GM19023 (cell line): ENCODE results near the gene CEACAM7.
"Not testable (repeated sequence)": the region's sequence is repeated elsewhere in the genome, so short reads cannot be mapped to it uniquely, and the experiment has no call there.

Source experiments
- ATAC-seq: cut with Tn5 transposase; IDR thresholded peaks from one replicate; pipeline ENCODE4 v1.9.1; 2021; ENCODE audit warnings: mild to moderate bottlenecking, moderate library complexity; ENCODE audit not compliant: unreplicated experiment

Gene CEACAM7

GRCh38 chr19:41657157-41657556 is 30.9 kb downstream of the CEACAM7 start:
- ATAC-seq = no peak

DNA sequence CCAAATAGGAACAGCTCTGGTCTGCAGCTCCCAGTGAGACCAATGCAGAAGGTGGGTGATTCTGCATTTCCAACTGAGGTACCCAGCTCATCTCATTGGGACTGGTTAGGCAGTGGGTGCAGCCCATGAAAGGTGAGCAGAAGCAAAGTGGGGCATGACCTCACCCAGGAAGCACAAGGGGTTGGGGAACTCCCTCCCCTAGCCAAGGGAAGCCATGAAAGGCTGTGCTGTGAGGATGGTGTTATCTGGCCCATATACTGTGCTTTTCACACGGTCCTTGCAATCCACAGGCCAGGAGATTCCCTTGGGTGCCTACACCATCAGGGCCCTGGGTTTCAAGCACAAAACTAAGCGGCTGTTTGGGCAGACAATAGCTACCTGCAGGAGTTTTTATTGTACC is 31.3 kb downstream of the CEACAM7 start:
- not testable (repeated sequence) for ATAC-seq

GRCh38 chr19:41652250-41652649 is 35.8 kb downstream of the CEACAM7 start:
- ATAC-seq = no peak

DNA sequence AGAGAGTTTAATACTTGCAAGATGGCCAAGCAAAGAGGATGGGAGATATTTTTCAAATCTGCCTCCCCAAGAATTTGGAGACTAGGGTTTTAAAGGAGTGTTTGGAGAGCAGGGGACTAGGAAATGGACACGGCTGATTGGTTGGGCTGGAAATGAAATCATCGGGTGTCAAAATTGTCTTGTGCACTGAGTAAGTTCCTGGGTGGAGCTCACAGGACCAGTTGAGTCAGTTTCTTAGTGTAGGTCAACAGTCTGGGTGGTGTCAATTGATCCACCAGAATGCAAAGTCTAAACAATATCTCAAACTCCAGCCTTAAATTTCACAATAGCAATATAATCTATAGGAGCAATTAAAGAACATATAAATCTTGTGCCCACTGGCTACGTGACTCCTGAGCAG is 38.2 kb downstream of the CEACAM7 start:
- ATAC-seq = no peak

GRCh38 chr19:41646589-41647204 is 41.4 kb downstream of the CEACAM7 start:
- ATAC-seq = no peak

GRCh38 chr19:41641879-41642485 is 46.1 kb downstream of the CEACAM7 start:
- ATAC-seq = no peak

DNA sequence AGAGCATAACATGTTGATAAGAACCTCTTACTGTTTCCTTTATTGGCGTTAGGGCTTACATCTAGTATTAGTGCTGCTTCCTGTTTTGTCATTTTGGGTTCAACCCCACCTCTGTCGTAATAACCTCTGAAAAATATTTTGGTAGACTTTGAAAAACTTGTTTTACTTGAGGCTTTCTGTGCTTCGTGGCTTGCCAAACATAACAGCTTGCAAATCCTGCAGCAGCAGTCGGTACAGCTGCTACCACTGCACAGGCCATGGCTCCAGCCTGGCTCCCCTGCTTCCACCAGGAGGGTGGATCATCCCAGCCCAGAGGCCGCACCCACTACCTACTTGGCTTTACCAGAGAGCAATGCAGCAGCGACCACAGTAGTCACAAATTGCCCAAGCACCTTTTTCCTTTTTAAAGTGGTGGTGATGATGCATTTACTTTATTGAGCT is 49.4 kb downstream of the CEACAM7 start:
- ATAC-seq = no peak

- ATAC-seq = no peak
Measured at GRCh38 chr19:41637484-41637883, 50.6 kb downstream of the CEACAM7 start.

DNA sequence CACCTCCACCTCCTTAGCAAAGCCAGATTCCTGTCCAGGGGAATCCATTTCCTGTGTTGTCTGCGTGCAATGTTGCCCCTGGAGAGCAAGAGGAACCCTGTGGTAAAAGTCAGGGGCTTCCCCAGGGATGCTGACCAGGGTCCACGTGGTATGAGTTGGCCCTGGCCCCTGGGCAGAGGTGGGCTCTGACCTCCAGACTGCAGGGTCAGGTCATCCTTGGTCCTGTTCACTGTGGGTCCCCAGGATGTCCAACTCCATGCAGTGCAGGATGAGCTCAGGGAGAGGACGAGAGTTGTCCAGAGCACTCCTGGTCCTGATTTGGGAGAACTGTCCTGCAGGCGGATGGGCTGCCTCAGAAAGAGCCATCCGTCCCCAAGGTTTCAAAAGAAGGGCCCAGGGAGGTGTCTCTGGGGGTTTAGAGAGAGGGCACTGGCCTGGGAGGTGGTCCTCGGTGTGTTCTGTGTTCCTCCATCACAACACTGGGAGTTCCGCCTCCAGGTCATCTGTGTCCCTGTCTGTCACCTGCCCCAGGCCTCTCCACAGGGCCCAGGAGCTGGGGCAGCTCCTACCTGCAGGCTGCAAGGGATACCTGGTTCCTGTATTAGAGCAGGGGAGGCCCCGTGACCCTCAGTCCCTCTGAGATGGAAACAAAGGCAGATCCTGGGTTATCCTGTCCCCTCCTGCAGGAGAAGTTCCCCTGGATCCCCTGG is 59.9 kb downstream of the CEACAM7 start:
- no peak for ATAC-seq

GRCh38 chr19:41626877-41627276 is 61.2 kb downstream of the CEACAM7 start, which contains the start of gene CEACAM4:
Gene CEACAM4 (minus strand): TSS chr19:41627074. CDS start chr19:41626963, 111 bp downstream.
- ATAC-seq = no peak

- no peak for ATAC-seq
Measured at GRCh38 chr19:41626278-41626677, 61.8 kb downstream of the CEACAM7 start.

- no peak for ATAC-seq
Measured at GRCh38 chr19:41624937-41625336, 63.1 kb downstream of the CEACAM7 start.

GRCh38 chr19:41624515-41624914 is 63.6 kb downstream of the CEACAM7 start:
- no peak for ATAC-seq

GRCh38 chr19:41623360-41623759 is 64.7 kb downstream of the CEACAM7 start:
- no peak for ATAC-seq
